ENCODE data around the gene SCGB3A1.

Gene SCGB3A1

DNA sequence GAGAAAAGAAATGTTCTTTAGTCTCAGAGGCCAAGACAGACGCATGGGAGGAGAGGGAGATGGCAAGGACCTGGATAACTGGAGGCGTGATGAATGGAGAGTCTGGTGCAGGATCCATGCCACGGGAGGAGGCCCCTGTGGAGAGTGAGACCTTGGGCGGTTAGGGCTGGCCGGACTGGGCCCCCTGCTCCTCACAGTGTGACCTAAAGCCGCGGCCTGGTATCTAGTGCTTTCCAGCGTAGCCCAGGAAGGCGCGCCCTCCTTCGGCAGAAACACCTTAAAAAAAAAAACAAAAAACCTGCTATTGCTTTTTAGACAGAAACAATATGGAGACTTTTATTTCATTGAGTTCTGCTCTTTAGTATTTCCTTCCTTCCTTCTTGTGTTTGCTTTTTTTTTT, 33.1 kb downstream of the SCGB3A1 start:
- Histone ChIP-seq H3K36me3 (ENCODE audit: control insufficient read depth in 1 of 2, insufficient read depth in 2 of 2, low read length in 2 of 2) (peaks cover 6 to 11% of the 10 kb centered on the region in 2 donors), H3K4me3 (ENCODE audit: low read depth in 1 of 2, low read length in 2 of 2) (no peak overlapping the region), H3K4me1 (ENCODE audit: control insufficient read depth in 1 of 2, insufficient read depth in 2 of 2, low read length in 2 of 2) (no peaks in the 10 kb centered on the region), H3K27ac (ENCODE audit: low read length) (no peak overlapping the region), H3K27me3 (ENCODE audit: low read depth, low read length) (no peaks in the 10 kb centered on the region), H3K9me3 (ENCODE audit: control insufficient read depth in 1 of 2, low read length in 2 of 2) (no peaks in the 10 kb centered on the region)

DNA sequence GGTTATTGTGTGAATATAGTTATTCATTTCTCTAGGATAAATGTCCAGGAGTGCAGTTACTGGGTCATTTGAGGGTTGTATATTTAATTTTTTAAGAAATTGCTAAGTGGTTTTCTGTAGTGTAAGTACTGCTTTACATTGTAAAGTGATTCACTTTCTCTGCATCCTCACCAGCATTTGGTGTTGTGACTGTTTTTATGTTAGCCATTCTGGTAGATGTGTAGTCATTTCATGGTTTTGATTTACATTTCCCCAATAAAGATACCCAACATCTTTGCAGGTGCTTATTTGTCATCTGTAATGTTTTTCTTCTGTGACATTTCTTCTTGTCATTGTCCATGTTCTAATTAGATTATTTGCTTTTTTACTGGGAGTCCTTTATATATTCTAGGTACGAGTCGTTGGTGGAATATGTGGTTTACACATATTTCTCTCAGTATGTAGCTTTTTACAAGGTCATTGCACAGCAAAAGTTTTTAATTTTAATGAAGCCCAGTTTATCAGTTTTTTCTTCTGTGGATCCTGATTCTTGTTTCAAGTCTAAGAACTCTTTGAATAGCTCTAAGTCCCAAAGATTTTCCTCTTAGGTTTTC, 34.0 kb downstream of the SCGB3A1 start:
- Histone ChIP-seq H3K27ac (ENCODE audit: low read length) (no peak overlapping the region), H3K27me3 (ENCODE audit: low read depth, low read length) (no peaks in the 10 kb centered on the region), H3K4me1 (ENCODE audit: control insufficient read depth in 1 of 2, insufficient read depth in 2 of 2, low read length in 2 of 2) (no peaks in the 10 kb centered on the region), H3K9me3 (ENCODE audit: control insufficient read depth in 1 of 2, low read length in 2 of 2) (no peaks in the 10 kb centered on the region), H3K4me3 (ENCODE audit: low read depth in 1 of 2, low read length in 2 of 2) (no peak overlapping the region), H3K36me3 (ENCODE audit: control insufficient read depth in 1 of 2, insufficient read depth in 2 of 2, low read length in 2 of 2) (peaks cover 6 to 11% of the 10 kb centered on the region in 2 donors)

DNA sequence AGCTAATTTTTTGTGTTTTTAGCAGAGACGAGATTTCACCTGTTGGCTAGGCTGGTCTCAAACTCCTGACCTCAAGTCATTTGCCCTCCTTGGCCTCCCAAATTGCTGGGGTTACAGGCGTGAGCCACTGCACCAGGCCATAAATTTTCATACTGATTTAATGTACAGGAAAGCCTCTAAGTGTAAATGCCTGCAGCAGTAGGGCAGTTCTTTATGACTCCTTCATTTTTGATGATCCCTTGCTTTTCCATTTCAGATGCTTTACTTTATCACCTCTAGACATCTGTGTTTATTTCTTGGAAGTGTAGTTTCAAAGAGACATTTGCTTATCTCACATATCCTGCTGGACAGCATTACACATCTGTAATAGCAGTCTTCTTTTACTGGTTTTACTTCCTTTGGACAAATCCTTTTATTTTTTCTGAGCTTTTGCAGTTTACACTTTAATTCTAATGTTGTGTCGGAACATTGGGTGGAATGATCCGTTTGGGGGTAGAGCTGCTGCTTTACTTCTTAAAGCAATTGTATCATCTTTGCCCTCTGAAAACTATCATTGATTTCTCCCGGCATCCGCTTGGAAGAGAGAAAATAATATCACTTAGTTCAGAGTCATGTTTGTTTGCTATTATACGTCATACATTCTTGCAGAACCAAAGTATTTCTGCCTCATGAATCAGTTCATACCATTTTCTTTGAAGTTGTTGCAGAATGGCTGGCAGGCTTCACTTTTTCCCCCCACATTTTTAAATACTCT, 36.0 kb downstream of the SCGB3A1 start:
- Histone ChIP-seq H3K27ac (ENCODE audit: low read length) (no peak overlapping the region), H3K4me3 (ENCODE audit: low read depth in 1 of 2, low read length in 2 of 2) (no peak overlapping the region), H3K9me3 (ENCODE audit: control insufficient read depth in 1 of 2, low read length in 2 of 2) (no peaks in the 10 kb centered on the region), H3K27me3 (ENCODE audit: low read depth, low read length) (no peaks in the 10 kb centered on the region), H3K36me3 (ENCODE audit: control insufficient read depth in 1 of 2, insufficient read depth in 2 of 2, low read length in 2 of 2) (peaks cover 7 to 15% of the 10 kb centered on the region in 2 donors), H3K4me1 (ENCODE audit: control insufficient read depth in 1 of 2, insufficient read depth in 2 of 2, low read length in 2 of 2) (no peaks in the 10 kb centered on the region)

DNA sequence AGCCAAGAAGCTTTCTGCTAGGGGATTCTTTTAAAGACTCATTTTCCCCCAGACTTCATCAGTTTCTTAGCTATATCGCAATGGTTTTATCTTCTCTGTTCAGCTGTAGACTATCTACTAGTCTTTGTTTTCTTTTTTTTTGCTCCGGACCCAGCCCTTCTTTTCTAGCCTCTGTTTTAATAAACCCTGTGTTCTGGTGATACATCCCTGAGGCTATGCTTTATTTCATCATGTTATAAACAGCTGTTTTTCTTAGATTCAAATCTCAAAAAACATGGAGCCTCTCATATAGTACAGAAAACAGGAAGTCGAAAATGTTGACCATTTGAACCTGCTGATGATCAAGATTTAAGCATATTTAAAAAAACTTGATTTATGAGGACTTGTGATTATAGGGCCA, 37.8 kb downstream of the SCGB3A1 start:
- H3K4me3 ChIP-seq (ENCODE audit: low read depth in 1 of 2, low read length in 2 of 2): no peak overlapping the region
- H3K27me3 ChIP-seq (ENCODE audit: low read depth, low read length): no peaks in the 10 kb centered on the region
- H3K27ac ChIP-seq (ENCODE audit: low read length): no peak overlapping the region
- no peaks in the 10 kb centered on the region for H3K4me1 ChIP-seq (ENCODE audit: control insufficient read depth in 1 of 2, insufficient read depth in 2 of 2, low read length in 2 of 2)
- H3K9me3 ChIP-seq (ENCODE audit: control insufficient read depth in 1 of 2, low read length in 2 of 2): no peaks in the 10 kb centered on the region
- H3K36me3 ChIP-seq (ENCODE audit: control insufficient read depth in 1 of 2, insufficient read depth in 2 of 2, low read length in 2 of 2): peaks cover 7 to 21% of the 10 kb centered on the region in 2 donors

DNA sequence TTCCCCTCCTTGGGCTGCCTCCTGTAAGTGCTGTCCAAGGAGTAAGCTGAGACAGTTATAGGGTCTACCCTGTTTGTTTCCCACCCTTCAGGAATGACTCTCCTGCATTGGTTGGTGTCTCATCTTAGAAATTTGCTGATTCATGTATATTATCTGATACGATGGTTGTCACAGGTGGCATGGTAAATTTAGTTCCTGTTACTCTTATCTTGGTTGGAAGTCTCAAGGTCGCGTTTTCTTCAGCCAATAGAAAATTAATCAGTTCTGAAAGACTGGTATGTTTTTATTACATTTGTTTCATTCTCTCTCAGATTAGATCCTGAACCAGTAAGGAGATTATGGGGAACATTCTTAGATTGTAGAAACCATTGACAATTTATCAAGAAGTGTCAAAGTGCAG, 42.7 kb downstream of the SCGB3A1 start:
- no peak overlapping the region for H3K27ac ChIP-seq (ENCODE audit: low read length)
- H3K9me3 ChIP-seq (ENCODE audit: control insufficient read depth in 1 of 2, low read length in 2 of 2): no peaks in the 10 kb centered on the region
- peaks cover 7 to 14% of the 10 kb centered on the region in 2 donors for H3K36me3 ChIP-seq (ENCODE audit: control insufficient read depth in 1 of 2, insufficient read depth in 2 of 2, low read length in 2 of 2)

DNA sequence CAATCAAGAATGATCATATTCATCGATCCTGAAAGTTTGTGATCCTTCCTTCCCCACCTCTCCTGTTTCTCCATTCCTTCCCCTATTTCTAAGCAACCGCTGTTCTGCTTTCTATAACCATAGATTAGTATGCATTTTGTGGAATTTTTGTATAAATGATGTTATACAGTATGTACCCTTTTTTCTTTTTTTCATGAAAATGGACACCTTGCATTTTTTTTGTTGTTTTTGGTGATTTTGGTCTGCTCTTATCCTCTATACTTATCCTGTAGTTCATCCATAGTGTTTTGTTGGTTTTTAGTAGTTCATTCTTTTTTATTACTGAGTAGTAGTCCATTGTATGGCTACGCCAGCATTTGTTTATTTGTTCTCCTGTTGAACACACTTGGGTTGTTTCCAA, 46.1 kb downstream of the SCGB3A1 start:
- H3K9me3 ChIP-seq (ENCODE audit: control insufficient read depth in 1 of 2, low read length in 2 of 2): no peaks in the 10 kb centered on the region
- peaks cover 7 to 9% of the 10 kb centered on the region in 2 donors for H3K36me3 ChIP-seq (ENCODE audit: control insufficient read depth in 1 of 2, insufficient read depth in 2 of 2, low read length in 2 of 2)
- no peak overlapping the region for H3K4me3 ChIP-seq (ENCODE audit: low read depth in 1 of 2, low read length in 2 of 2)
- H3K27me3 ChIP-seq (ENCODE audit: low read depth, low read length): no peaks in the 10 kb centered on the region
- no peaks in the 10 kb centered on the region for H3K4me1 ChIP-seq (ENCODE audit: control insufficient read depth in 1 of 2, insufficient read depth in 2 of 2, low read length in 2 of 2)
- H3K27ac ChIP-seq (ENCODE audit: low read length): no peak overlapping the region

More for the DNA sequence above, 42.7 kb downstream of the SCGB3A1 start:
- H3K4me1 ChIP-seq (ENCODE audit: control insufficient read depth in 1 of 2, insufficient read depth in 2 of 2, low read length in 2 of 2): no peaks in the 10 kb centered on the region
- no peaks in the 10 kb centered on the region for H3K27me3 ChIP-seq (ENCODE audit: low read depth, low read length)
- no peak overlapping the region for H3K4me3 ChIP-seq (ENCODE audit: low read depth in 1 of 2, low read length in 2 of 2)

DNA sequence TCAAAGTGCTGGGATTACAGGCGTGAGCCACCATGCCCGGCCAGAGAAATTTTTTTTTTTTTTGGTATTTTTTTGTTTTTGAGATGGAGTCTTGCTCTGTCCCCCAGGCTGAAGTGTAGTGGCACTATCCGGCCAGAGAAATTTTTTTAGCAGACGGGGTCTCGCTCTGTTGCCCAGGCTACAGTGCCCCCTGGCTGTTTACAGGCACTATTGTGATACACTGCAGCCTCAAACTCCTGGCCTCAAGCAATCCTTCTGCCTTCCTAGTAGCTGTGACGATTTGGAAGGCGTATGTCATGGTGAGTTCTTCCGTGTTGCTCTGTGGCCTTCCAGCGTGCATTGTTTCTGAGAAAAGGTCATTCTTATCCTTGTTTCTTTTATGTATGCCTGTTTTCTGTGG, 49.6 kb downstream of the SCGB3A1 start:
- Histone ChIP-seq H3K4me3 (ENCODE audit: low read depth in 1 of 2, low read length in 2 of 2) (no peak overlapping the region), H3K27ac (ENCODE audit: low read length) (no peak overlapping the region), H3K27me3 (ENCODE audit: low read depth, low read length) (no peaks in the 10 kb centered on the region), H3K36me3 (ENCODE audit: control insufficient read depth in 1 of 2, insufficient read depth in 2 of 2, low read length in 2 of 2) (peaks cover 7% of the 10 kb centered on the region in 2 donors), H3K4me1 (ENCODE audit: control insufficient read depth in 1 of 2, insufficient read depth in 2 of 2, low read length in 2 of 2) (no peaks in the 10 kb centered on the region), H3K9me3 (ENCODE audit: control insufficient read depth in 1 of 2, low read length in 2 of 2) (no peaks in the 10 kb centered on the region)
